Stimulated activated CD8-positive, alpha-beta memory T cell treated with anti-CD3 and anti-CD28 coated beads, Interleukin-15, amount 100 ng/mL, for 24 hours (primary cell): ENCODE data around the gene AP5Z1.

ENCODE experiments used
- DNase-seq: peaks from one replicate; pipeline ENCODE4 v3.0.0-alpha.2; 2020; ENCODE audit warnings: low read depth

AP5Z1 gene

GRCh38 chr7:4822677-4823076 lies 47.3 kb downstream of the AP5Z1 start:
- DNase-seq = no peak

GRCh38 chr7:4823441-4824119 lies 48.2 kb downstream of the AP5Z1 start:
- no peak for DNase-seq

- no peak for DNase-seq
Measured at GRCh38 chr7:4824120-4824775, 48.8 kb downstream of the AP5Z1 start.

- no peak for DNase-seq
Measured at GRCh38 chr7:4825081-4825480, 49.7 kb downstream of the AP5Z1 start.

GRCh38 chr7:4828720-4829383 lies 53.4 kb downstream of the AP5Z1 start:
- DNase-seq = no peak

GRCh38 chr7:4830176-4830575 lies 54.8 kb downstream of the AP5Z1 start:
- DNase-seq = no peak

GRCh38 chr7:4831723-4832495 lies 56.5 kb downstream of the AP5Z1 start:
- no peak for DNase-seq

GRCh38 chr7:4832711-4833110 lies 57.3 kb downstream of the AP5Z1 start:
- DNase-seq = no peak

GRCh38 chr7:4833176-4833575 lies 57.8 kb downstream of the AP5Z1 start:
- DNase-seq = no peak

GRCh38 chr7:4833691-4834600 lies 58.5 kb downstream of the AP5Z1 start:
- no peak for DNase-seq

- DNase-seq = no peak
Measured at GRCh38 chr7:4834601-4835397, 59.4 kb downstream of the AP5Z1 start.

GRCh38 chr7:4835398-4836205 lies 60.2 kb downstream of the AP5Z1 start:
- no peak for DNase-seq

- no peak for DNase-seq
Measured at GRCh38 chr7:4836206-4836661, 60.8 kb downstream of the AP5Z1 start.

GRCh38 chr7:4837041-4837802 lies 61.8 kb downstream of the AP5Z1 start:
- DNase-seq = no peak

GRCh38 chr7:4837803-4838625 lies 62.6 kb downstream of the AP5Z1 start:
- no peak for DNase-seq

GRCh38 chr7:4838626-4839334 lies 63.4 kb downstream of the AP5Z1 start:
- no peak for DNase-seq

GRCh38 chr7:4840079-4840501 lies 64.7 kb downstream of the AP5Z1 start:
- DNase-seq = no peak
